Activated CD8-positive, alpha-beta memory T cell treated with anti-CD3 and anti-CD28 coated beads, Interleukin-2, amount 50 U/mL, for 48 hours (primary cell): Measurements from ENCODE around the gene PLA2G2A.
"Not testable (repeated sequence)": the region's sequence is repeated elsewhere in the genome, so short reads cannot be mapped to it uniquely, and the experiment has no call there.

ENCODE experiments used
- DNase-seq: peaks from one replicate; pipeline ENCODE4 v3.0.0-alpha.2; 2020

PLA2G2A gene, protein sequence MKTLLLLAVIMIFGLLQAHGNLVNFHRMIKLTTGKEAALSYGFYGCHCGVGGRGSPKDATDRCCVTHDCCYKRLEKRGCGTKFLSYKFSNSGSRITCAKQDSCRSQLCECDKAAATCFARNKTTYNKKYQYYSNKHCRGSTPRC

GRCh38 chr1:19979494-19979977 lies at the start of gene PLA2G2A:
TSS of gene PLA2G2A (minus strand) at chr1:19979618. CDS start at chr1:19978773, 845 bp downstream.
- DNase-seq: no peak

GRCh38 chr1:20028726-20029125 lies 49.3 kb upstream of the PLA2G2A start:
- no peak for DNase-seq

DNA sequence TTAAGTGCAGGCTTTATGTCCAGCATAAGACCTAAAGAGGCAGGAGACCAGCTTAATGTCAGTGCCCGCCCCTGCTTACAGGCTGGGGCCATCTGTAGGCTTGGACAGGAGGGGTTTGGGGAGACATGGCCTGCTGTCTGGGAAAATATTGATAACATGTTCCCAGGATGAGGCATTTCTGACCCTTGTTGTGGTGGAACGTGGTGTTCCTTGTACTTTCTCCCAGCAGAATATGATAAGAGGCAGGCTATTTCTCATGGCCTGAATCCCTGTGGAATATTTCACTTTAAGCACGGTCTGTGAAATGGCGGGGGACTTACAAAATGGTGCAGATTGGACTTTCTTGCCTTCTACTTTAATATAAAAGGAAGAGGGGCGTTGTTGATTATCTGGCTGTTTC lies 48.7 kb upstream of the PLA2G2A start:
- DNase-seq: no peak

- DNase-seq: no peak
Measured at GRCh38 chr1:20017741-20018140, 38.3 kb upstream of the PLA2G2A start.

DNA sequence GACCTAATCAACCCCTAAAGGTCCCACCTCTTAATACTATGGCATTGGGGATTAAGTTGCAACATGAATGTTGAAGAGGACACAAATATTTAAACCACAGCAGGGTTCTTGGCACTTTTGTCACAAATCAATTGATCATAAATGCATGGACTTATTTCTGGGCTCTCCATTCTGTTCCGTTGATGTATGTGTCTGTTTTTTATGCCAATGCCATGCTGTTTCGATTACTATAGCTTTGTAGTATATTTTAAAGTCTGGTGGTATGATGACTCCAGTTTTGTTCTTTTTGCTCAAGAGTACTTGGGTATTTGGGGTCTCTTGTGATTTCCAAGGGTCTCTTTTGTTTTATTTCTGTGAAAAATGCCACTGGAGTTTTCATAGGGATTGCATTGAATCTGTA lies 34.7 kb upstream of the PLA2G2A start:
- DNase-seq: no peak

DNA sequence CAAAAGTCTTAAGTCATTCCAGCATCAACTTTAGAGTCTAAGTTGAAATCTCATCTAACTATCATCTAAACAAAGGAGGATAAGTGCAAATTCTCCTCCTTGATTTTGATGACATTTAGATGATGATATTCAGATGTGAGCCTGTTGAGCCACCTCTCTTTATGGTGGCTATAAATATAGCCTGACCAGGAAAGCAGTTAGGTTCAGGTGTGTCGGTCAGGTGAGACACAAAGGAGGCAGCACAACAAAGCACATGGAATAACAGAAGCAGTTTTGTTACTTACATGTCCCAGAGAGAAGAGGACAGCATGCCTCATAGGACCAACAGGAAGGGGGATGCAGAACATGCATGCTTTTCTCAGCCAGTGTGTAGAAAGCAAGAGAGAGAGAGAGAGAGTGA lies 30.6 kb upstream of the PLA2G2A start:
- DNase-seq: no peak

DNA sequence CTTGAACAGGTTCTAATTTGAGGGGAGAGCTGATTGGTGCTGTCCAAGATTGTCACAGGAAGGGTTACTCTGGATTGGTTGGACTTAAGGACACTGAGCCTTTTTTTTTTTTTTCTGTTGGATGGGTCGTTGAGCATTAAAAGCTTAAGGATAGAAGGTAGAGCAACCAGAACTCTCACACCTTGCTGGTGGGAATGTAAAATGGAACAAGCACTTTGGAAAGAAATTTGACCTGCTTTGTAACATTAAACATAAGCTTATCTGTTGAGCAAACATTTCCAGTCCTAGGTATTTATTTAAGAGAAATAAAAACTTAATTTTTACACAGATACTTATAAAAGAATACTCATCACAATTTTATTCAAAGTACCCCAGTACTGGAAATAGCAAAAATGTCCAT lies 29.8 kb upstream of the PLA2G2A start:
- DNase-seq: no peak

- DNase-seq: no peak
Measured at GRCh38 chr1:20008391-20008841, 29.0 kb upstream of the PLA2G2A start.

DNA sequence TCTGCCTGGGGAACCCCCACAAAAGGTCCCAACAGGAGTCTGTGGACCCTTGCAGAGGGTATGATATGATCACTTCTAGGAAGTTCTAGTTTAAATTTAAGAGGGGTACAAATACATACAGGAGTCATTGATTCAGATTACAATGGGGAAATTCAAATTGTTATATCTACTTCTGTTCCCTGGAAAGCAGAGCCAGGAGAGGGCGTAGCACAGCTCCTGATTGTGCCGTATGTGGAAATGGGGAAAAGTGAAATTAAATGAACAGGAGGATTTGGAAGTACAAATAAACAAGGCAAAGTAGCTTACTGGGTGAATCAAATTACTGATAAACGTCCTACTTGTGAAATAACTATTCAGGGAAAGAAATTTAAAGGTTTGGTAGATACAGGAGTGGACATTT lies 19.4 kb upstream of the PLA2G2A start:
- not testable (repeated sequence) for DNase-seq

DNA sequence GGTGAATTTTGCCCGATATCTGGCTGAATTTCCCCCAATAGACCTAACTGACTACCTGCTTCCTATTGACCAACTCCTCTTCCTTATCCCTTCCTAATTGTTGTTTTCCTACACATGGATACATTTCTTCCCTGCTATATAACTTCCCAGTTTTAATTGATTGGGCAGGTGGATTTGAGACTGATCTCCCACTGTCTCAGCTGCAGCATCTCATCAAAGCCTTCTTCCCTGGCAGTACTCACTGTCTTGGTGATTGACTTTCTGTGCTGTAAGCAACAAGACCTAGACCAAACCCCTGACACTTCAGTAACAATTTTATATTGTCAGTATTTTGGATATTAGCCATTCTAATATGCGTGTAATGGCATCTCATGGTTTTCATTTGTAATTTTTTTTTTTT lies 11.3 kb upstream of the PLA2G2A start:
- DNase-seq: no peak

GRCh38 chr1:19990182-19990582 lies 10.8 kb upstream of the PLA2G2A start:
- not testable (repeated sequence) for DNase-seq

DNA sequence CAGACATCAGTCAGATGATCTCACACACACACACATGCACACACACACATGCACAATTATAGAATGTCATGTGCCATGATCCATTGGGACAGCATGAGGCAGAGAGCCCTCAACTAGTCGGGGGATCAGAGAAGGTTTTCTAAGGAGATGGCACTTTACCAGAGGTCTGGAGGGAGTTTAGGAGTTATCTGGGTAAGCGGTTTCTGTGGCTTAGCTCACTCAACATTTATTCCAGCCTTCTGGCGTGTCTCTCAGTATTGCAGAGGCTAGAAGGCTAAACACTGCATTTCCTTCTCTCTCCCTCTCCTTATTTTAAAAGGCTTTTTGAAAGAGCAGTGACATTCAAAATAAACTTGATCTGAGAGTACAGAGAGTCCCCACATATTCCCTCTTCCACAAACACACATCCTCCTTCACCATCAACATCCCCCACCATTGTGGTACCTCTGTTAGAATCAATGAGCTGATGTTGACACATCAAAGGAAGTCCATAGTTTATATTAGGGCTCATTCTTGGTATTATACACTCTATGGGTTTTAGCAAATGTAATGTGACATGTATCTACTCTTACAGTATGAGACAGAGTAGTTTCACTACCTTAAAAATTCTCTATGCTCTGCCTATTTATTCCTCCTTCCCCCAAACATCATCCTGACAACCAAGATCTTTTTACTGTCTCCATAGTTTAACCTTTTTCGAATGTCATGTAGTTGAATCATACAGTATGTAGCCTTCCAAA lies 9.0 kb upstream of the PLA2G2A start:
- DNase-seq: no peak

DNA sequence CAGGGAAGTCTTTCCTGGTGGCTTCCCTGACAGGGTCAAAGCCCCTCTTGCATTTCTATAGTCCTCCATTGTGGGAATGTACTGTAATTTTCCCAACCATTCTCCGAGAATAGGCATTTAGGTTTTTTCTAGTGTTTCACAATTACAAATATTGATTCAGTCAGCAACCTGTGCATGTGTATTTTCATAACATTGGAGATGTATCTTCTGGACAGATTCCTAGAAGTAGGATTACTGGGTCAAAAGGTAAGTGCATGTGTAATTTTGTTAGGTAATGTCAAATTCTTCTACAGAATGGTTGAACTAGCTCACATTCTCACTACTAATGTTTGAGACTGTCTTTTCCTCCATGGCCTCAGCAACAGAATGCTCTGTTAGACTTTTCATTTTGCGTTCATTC lies 8.3 kb upstream of the PLA2G2A start:
- no peak for DNase-seq

GRCh38 chr1:19984409-19985016 lies 5.1 kb upstream of the PLA2G2A start:
- not testable (repeated sequence) for DNase-seq

DNA sequence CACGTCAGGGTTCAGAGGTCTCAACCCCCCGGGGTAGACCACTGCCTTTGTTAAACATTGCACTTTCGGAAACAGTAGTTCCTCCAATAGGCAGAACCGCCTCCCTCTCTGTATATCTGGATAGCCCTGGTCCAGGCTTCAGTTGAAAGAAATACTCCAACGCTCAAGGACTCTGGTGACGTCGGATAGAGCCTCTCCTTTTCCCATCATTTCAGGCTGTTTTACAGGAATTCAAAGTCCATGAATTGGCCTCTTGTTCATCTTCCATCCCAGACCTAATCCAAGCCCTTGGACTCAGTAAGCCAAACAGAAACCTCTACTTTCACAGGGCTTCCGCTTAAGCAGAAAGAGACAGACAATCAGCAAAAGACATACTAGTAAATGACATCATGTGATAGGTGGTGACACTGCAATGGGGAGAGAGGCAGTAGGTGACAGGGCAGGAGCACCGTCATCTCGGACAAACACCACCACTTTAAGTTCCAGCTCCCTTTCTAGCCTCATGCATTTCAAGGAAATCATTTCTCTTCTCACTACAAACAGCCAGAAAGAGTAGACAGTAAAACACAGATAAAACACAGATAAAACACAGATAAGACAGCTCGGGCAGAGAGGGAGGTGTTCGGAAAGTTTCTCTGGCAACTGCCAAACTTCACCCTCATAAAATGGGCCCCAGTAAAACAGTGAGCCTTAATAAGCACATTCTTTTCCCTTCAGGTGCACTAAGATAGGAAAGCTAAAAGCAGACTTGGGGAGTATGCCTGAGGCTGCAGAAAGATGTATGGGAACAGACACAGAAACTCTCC lies 2.3 kb upstream of the PLA2G2A start:
- DNase-seq: no peak

GRCh38 chr1:19981170-19981506 lies 1.7 kb upstream of the PLA2G2A start:
- DNase-seq: no peak

DNA sequence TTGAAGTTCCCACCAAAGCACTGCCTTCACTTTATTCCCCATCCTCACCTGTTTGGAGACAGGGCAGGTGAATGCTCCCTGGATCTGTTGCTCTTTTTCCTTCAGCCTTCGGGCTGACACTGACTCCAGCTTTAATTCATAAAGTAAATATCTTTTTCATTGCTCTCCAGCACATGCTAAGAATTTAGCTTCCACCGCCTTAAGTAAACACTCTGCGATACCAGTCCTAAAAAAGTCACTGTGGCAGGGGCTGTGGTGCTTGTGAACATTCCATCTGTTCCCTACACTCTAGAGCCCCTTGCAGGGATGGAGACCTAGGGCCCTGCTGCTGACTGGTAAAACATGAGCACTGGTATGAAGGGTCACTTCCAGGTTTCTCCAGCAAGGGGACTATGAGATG lies 896 bp upstream of the PLA2G2A start:
- DNase-seq: no peak

GRCh38 chr1:19978143-19978542 lies 1.3 kb downstream of the PLA2G2A start:
- no peak for DNase-seq

- DNase-seq: no peak
Measured at GRCh38 chr1:19976317-19977003, 3.0 kb downstream of the PLA2G2A start.

GRCh38 chr1:19975423-19976193 lies 3.8 kb downstream of the PLA2G2A start:
- no peak for DNase-seq

GRCh38 chr1:19974822-19975416 lies 4.5 kb downstream of the PLA2G2A start:
- no peak for DNase-seq

GRCh38 chr1:19973616-19974015 lies 5.8 kb downstream of the PLA2G2A start:
- no peak for DNase-seq
